T-helper 1 cell treated with Interleukin-12 subunit alpha and Interleukin-12 subunit beta and Interleukin-4 antibody, amounts not matched to agents 30 ng/mL and 1 ng/mL, for 36 hours (primary cell): ENCODE measurements around the gene NDRG3. TPM values are rescaled to one million over a fixed set of nuclear protein-coding genes. Genes with fewer than 3 reads are reported as not detected.

Source experiments
- intact Hi-C: fragments of 100-400 bp; cut with micrococcal nuclease; formaldehyde crosslinking; loops from one replicate; pipeline ENCODE4 v1.15.1; 2024
- total RNA-seq: library from RNA; stranded (reverse); gene quantifications from 2 replicates; pipeline ENCODE4 v1.2.3, GENCODE V29; 2022

NDRG3 gene
- total RNA-seq, 1 donor from 2014 or later, result 26.5 TPM

DNA sequence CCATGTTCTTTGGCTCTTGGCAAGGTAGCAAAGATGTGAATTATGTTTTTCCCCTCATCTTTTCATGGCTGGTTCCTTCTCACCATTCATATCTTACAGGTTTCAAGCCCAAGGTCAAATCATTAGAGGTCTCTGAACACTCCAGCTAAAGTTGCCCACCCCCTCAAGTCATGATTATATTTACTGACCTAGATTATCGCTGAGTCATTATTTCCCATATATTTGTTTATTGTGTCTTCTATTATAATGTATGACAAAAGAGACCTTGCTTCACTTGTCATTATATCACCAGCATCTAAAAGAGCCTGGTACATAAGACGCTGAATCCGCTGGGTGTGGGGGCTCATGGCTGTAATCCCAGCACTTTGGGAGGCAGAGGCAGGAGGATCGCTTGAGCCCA lies 15.2 kb upstream of the NDRG3 start:
- intact Hi-C loops, result no loop called here

DNA sequence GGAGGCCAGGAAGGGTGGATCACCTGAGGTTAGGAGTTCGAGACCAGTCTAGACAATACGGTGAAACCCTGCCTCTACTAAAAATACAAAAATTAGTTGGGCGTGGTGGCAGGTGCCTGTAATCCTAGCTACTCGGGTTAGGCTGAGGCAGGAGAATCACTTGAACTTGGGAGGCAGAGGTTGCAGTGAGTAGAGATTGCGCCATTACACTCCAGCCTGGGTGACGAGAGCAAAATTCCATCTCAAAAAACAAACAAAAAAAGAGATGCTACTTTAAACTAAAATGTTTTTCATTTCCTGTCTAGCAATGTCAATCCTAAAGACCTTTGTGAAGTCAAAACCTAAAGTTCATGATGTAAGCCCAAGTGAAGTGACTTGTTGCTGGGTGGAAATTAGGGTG lies 14.8 kb upstream of the NDRG3 start:
- intact Hi-C loops, result no loop called here

DNA sequence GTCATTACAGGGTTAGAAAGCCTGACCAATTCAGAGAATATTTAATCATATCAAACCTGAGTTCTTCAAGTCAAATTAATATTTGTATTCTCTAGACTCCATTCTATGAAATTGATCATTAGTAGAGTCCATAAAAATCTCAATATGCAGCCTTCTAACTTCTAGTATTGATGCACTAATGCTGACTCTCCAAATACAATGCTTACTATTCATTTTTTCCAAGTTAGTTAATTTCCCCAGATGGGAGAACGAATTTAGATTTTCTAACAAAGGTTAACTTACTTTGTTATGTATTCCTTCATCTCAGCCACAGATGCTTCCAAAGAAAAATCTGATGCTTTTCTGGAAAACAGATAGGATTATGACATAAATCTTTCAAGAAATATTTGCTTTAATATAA lies 12.4 kb upstream of the NDRG3 start:
- intact Hi-C loops, result no loop called here

DNA sequence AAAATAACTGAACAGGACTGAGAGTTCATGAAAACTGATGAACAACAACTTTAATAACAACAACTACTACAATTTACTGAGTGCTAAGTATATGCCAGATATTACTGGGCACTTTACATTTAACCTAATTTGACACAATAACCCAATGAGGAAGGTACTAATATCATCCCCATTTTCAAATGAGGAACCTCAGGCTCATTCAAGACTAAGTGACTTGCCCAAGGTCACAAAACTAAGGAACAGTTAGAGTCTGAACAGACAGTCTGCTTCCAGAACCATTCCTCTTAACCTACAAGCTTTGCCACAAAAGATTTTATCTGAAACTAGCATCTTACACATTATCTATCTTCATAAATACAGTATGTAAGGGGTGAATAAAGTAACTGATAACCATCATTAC lies 10.6 kb upstream of the NDRG3 start:
- intact Hi-C loops, result no loop called here

DNA sequence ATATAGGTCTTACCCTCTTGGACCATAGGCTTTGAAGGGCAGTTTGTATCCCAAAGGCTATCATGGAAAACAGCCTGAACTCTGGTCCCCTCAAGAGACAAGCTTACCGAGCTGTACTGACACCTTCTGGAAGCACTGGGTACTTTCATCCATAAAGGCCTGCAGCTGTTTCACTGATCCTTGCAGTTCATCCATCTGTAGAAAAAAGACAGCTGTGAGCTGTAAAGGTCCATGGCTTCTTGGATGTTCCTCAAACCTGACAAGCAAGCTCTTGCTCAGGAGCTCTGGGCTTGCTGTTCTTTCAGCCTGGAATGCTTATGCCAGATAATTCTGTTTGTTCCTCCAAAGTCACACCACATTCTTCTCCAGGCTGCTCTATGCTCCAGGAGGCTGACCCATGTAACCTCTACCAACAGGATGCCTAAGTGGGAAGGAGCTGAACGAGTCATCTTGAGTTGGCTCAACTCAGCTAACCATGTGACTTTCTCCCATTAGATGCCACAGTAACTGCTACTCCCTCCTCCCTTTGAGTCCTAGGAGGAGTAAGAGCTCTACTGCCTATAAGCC lies 8.8 kb upstream of the NDRG3 start:
- intact Hi-C loops, result loop anchor here (1.0 to 2.0 kb wide), 5 partner anchors 37 to 552 kb away; no protein-coding TSS in a partner anchor

DNA sequence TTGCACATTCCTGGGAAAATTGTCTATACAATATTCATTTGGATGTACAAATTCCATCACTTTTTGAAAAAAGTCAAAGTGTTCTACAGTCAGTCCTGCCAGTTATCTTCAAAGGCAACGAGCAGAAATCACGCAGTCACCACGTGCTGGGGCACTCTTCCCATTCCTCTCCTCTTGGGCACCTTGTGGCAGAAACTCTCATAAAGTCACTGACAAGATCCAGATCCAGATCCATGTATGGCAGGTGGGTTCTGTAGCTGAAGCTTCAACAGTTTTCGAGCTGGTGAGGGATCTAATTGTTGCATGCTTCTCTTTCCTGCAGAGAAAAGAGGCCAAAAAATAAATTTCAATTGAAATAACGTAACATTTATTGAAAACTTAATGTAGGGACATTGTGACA lies 6.7 kb upstream of the NDRG3 start:
- intact Hi-C loops, result no loop called here

DNA sequence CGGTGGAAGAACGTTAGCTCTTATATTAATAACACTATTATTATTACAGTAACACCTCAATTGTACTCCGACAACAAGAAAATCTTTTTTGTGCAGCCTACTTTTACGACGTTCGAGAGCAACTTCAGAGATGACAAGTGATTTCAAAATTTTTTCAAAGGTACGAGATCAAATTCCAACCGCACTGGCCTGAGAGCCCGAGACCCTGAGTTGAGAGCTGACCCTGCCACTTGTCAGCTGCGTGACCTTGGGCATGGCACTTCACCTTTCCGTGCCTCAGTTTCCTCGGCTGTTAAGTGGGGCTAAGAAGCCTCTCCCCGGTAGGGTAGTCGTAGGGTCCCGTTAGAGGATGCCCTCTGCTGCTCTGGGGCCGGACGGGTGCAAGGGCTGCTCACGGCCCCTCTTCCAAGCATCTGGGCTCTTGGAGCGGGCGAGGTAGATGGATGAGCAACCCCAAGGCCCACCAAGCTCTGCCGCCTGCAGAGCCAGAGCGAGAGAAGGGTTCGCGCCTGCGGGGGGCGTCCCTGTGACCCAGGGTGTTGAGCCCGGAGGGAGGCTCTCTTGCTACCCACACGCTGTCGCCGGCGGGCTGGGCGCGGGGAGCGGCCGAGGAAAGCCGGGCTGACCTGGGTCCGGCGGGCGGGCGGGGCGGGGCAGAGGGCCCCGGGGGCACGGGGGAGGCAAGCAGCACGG lies 510 bp downstream of the NDRG3 start:
- intact Hi-C loops, result loop anchor here (5.0 to 10.0 kb wide), 4 partner anchors 59 to 793 kb away; partner anchors contain the start of genes RBL1 and SCAND1

DNA sequence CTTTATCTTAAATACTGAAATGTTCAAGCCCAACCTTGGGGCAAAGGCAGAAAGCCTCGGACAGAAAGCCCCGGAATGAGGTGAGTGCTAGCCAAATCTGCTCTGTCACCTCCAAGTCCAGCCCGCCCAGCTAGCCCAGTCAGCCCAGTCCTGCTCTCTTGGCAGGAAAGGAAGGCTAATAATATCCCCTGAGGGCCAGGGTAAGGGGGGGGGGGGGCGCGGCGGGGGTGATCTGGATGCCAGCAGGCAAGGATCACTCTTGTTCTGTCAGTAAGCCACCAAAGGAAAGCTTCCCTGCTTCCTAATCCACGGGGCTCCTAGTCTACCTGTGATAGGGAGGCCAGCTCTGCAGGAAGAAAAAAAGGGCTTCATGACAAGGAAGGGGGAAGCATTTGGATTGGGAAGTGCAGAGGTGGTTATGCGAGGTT lies 1.1 kb downstream of the NDRG3 start:
- intact Hi-C loops, result loop anchor here (5.0 to 10.0 kb wide), 4 partner anchors 60 to 792 kb away; partner anchors contain the start of genes RBL1 and SCAND1

DNA sequence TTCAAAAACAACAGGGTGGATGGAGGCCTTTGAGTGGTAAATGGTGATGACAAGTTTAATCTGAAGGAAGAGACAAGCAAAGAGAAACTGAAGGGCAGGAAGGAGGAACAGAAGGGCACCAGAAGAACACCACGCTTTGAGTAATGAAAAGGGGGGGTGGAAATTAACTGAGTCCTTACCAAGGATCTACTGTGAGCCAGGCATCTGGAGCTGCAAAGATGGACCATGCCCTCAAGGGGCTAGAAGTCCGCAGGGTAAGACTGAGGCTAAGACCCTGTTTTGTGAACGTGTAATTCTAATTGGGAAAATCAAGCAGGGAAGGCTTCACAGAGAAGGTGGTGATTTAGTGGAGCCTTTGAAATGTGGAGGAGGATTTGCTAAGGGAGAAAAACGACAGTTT lies 1.6 kb downstream of the NDRG3 start:
- intact Hi-C loops, result loop anchor here (10.0 kb wide), 1 partner anchor 61 kb away; no protein-coding TSS in a partner anchor

DNA sequence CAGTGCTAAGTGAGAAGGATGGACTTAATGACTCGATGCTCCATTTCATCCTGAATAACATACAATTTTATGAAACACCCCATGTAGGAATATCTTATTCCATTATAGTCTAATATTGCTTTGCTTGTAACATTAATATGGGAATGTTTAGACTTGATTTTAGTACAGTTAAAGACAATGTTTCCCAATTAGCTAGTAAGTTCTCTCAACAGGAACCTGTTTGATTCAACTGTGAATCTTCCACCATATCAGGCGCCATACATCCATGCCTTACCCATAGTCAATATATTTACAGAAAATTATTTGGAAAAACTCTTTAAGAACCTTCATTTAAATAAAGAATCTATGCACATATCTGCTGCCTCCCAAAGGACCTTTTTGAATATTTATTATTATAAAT lies 3.3 kb downstream of the NDRG3 start:
- intact Hi-C loops, result loop anchor here (10.0 kb wide), 1 partner anchor 62 kb away; no protein-coding TSS in a partner anchor

DNA sequence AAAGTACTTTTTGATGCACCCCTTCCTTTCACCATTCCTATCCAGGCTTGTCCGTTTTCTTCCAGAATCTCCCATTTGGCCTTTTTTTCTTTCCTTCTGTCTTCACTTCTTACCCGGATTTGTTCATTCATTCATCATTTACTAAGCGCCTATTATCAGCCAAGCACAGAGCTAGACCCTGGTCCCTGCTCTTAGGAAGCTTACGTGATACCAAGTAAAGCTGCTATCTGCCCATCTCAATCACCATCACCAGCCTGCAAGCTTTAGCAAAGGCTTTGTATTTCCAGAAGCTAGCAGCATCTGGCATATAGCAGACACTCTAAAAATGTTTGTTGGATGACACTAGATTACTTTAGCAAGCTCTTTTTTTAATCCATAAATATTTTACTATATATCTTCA lies 4.8 kb downstream of the NDRG3 start:
- intact Hi-C loops, result loop anchor here (10.0 kb wide), 1 partner anchor 64 kb away; no protein-coding TSS in a partner anchor

DNA sequence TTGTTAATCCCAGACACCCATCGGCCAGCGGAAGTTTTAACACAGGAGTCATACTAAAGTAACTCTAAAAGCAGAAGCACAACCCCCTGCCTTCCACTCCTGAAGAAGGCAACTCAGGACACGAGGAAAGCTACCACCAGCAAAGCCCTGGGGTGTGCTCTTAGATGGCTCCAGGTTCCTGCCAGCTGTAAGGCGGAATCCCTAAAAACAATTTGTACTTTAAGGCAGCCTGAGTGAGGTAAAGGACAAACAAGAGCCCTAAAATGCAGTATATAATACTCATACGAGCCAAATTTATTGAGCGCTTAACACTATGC lies 8.7 kb downstream of the NDRG3 start:
- intact Hi-C loops, result no loop called here

DNA sequence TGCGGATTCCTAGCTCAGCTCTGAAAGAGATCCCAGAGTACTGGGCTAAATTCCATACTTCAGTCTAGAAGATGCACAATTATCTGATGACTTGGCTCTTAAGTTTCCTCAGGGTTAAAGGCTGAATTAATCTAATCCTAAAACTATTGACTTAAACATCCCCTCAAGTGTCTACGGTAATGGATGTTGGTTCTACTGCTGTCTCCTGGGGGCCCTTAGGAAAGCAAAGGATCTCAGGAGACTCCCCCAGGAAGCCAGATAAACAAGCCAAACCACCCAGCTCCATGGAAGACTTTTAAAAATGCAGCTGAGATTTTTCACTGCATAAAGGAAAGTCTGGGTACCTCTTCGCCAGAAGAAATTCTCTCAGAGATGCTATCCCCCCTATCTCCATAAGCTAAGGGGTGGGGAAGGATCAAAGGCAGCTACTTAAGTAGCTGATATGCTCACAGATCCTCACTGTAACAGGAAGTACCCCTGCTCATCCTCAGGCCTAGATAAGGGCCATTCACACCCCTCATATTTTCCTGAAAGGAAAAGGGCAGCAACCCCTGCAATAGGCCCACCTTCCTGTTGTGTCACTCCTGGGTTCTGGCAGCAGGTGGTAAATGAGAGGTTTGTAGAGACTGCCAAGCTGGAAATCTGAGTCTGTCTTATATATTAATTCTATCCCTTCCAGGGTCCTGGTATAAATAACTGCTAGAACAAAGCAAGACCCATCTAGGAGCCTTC lies 9.3 kb downstream of the NDRG3 start:
- intact Hi-C loops, result no loop called here

DNA sequence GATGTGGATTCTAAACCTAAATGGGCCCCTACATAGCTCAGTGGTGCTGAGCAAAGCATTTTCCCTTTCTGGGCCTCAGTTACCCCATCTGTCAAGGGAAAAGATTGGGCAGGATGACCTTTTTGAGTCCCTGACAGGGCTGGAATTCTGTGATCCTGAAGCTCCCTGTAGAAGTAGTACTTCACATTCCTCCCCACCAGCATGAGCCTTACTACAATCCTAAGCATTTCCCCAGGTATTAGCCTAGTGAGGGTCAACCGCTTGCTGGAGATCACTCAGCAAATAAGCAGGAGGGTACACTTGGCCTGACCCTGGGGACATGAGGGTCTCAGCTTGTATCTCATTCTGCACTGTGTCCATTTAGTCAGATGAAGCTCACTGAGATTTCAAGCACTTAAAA lies 13.4 kb downstream of the NDRG3 start:
- intact Hi-C loops, result no loop called here

DNA sequence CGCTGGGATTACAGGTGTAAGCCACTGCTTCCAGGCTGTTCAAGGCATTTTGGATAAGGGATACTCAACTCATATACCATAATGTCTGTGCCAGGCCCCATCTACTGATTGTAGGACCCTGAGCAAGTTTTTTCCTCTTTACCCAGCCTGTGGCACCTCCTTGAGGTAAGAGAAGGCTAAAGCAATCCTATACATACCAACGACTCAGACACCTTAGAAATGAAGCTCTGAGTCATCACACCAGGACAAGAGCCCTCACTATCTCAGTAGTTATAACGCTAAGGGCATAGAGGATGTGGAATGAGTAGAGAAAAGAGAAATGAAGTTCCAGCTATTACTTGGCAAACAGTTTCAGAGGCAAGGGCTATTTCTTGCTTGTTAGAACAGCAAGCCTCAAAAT lies 16.9 kb downstream of the NDRG3 start:
- intact Hi-C loops, result loop anchor here (1.0 kb wide), 1 partner anchor 117 kb away; no protein-coding TSS in a partner anchor

DNA sequence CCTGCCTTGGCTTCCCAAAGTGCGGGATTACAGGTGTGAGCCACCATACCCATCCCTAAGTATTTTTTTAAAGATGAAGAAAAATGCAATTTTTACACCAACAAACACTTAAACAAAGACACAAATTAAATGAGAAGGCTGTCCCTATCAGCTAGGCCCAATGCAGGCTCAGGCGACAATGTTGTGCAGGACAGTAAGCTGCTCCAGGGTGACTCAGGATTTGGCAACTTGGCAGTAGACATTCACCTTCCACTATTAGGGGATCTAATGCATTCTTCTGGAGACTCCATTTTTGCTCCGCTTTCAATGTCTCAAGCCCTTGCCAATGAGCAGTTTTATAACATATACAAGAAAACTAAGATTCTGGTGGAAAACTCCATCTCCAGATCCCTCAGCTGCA lies 19.7 kb downstream of the NDRG3 start:
- intact Hi-C loops, result no loop called here

DNA sequence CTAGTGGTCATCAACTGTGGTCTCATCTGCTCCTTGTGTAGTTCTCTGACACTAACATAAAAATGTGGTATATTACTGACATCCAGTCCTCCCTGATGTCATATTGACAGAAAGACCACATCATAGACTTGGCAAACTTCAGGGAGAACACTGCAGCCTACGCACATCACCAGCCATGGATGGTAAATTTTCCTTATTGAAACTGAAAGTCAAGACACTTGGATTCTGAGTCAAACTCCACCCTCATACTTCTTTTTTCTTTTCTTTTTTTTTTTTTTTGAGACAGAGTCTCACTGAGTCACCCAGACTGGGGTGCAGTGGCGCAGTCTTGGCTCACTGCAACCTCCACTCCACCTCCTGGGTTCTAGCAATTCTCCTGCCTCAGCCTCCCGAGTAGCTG lies 25.4 kb downstream of the NDRG3 start:
- intact Hi-C loops, result no loop called here

DNA sequence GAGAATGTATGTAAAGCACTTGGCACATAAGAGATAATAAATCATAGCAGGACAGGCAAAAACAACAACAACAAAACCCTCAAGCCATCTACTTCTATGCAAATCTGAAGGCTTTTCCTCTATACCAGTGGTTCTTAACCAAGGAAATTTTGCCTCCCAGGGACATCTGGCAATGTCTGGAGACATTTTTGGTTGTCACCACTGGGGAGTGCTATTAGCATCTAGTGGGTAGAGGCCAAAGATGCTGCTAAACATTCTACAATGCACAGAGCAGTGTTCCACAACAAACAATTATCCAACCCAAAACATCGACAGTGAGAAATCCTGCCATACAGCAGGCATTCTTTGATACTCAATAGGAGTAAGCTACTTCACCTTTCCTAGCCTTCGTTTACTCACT lies 28.2 kb downstream of the NDRG3 start:
- intact Hi-C loops, result loop anchor here (1.0 kb wide), 1 partner anchor 37 kb away; no protein-coding TSS in a partner anchor

DNA sequence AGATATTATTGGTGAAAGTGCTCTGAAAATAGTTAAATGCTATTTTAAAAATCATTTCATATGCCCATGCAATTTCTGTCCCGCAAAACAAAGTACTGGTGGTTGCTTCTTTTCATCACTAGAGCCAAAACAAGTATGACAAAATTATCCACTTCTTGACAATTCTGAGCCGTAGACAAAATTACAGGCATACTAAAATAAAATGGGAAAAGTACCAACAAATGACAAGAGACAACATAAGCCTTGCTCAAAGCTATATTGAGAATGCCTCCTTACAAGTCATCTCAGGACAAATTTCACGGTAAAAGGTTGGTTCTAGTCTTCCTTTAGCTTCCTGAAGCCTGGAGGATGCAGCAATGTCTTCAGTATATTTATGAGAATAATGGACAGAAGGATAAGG lies 28.9 kb downstream of the NDRG3 start:
- intact Hi-C loops, result loop anchor here (1.0 kb wide), 1 partner anchor 37 kb away; no protein-coding TSS in a partner anchor

DNA sequence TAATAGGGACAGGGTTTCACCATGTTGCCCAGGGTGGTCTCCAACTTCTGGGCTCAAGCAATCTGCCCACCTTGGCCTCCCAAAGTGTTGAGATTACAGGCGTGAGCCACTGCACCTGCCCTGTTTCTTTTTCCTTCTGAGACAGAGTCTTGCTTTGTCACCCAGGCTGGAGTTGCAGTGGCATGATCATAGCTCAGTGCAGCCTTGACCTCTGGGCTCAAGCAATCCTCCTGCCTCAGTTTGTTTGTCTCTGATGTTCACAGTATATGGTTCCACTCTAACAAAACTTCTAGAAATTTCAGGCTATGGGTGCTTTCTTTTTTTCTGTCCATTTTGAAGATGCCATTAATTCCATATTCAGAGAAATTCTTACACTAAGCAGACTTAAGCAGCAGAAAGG lies 33.1 kb downstream of the NDRG3 start:
- intact Hi-C loops, result no loop called here

DNA sequence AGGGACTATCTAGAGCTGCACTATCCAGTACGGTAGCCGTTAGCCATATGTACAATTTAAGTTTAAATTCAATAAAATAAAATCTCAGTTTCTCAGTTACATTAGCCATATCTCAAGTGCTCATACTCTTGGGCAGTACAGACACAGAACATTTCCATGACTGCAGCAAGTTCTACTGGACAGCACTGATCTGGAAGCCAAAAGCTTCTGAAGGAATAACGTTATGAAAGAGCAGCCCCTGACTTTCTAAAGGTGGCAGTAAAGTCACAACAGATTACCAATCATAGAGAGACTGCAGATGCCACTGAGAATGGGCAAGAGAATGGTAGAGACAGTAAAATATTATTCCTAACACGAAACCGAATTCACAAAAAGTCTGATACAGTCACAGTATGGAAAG lies 36.8 kb downstream of the NDRG3 start:
- intact Hi-C loops, result no loop called here

DNA sequence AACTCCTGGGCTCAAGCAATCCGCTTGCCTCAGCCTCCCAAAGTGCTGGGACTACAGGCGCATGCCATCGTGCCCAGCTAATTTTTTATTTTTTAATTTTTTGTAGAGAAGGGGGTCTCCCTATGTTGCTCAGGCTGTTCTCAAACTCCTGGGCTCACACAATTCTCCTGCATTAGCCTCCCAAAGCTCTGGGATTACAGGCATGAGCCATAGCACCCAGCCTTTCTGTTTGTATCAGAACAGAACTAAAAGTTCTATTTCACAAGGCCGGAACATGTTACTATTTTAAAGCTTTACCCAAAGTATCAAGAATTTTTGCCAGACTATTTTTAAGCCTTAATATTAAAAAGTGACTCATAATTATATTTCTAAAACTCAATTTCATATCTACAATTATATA lies 42.4 kb downstream of the NDRG3 start:
- intact Hi-C loops, result no loop called here
